DMS153 treated with DMSO at 0.1 percent for 48 hours (cell line): ENCODE measurements around the gene RPS6KA2.

Experiments used
- DNase-seq: peaks from one replicate; lab custom pipeline; 2025; ENCODE audit not compliant: unreplicated experiment; lab: John Stamatoyannopoulos, UW

RPS6KA2 gene

GRCh38 chr6:166616261-166617238 lies 10.5 kb downstream of the RPS6KA2 start:
- DNase-seq = no peak

- DNase-seq = no peak
Measured at GRCh38 chr6:166615059-166615770, 11.8 kb downstream of the RPS6KA2 start.

- DNase-seq = no peak
Measured at GRCh38 chr6:166614589-166614988, 12.5 kb downstream of the RPS6KA2 start.

DNA sequence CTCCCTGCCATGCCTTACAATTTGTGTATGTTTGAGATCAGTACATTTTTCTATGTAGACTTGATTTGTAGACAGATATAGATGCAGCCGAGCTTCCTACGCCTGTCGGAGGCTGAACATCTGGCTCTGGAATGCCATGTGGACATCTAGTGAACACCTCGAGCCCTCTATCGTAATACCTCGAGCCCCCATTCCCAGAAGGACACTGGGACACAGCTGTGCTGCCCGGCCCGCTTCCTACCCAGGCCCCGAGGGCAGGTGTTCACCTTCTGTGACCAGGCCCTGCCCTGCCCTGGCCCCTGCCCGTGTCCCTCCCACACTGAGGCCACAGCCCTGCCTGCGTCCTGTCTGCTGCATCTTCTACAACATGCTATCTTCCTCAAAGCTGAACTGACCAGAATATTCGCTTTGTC lies 12.9 kb downstream of the RPS6KA2 start:
- no peak for DNase-seq

GRCh38 chr6:166613027-166613426 lies 14.0 kb downstream of the RPS6KA2 start:
- DNase-seq = no peak

DNA sequence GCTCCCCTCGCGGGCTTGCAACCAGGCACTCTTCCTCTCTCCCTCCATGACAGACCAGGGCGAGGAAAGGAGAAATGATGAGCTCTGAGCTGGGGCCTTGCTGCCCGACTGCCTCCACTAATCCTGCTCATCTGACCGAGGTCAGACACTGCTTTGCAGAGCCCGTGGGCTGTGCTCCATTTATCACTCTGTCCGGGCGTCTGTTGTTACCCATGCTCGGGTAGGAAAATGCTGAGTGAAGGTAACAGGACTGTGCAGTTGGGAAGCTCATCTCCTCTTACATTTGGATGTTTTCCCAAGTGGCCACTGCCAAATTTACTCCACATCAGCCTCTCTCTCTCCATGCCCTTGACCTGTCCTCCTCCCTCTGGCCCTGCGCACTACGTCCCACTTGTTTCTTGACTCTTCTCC lies 14.6 kb downstream of the RPS6KA2 start:
- no peak for DNase-seq

DNA sequence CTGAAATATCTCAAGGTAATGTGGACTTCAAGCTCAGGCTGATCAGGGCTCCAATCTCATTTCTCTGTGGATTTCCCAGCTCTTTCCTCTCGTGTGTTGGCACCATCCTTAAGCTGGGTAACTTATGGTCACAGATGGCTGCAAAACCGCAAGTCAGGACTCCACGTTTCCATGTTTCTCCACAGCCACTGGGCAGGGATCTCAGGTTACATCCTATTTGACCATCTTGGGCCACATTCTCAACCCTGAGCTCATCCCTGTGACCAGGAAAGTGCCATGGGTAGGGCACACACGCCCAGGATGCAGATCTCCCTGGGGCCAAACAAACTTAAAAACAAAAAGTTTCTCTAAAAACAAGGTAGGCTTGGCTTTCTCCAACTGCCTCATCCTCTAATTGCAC lies 15.4 kb downstream of the RPS6KA2 start:
- DNase-seq = no peak

DNA sequence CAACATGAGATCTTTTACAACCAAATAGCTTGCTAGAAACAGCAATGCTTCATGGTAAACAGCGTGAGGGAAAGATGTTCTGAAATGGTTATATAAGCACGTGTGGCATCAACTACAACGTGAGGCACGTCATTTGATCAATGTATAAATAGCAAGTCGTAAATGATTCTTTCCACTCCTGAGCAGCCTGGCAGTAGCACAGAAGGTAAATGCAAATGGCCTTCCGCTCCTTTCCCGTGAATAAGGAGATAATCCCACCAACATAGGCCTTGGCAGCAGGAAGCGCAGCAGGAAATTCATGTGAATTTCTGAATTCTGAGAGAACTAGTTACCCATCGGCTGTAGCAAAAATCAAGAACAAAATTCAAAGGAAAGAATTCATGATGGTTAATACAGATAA lies 17.0 kb downstream of the RPS6KA2 start:
- no peak for DNase-seq

DNA sequence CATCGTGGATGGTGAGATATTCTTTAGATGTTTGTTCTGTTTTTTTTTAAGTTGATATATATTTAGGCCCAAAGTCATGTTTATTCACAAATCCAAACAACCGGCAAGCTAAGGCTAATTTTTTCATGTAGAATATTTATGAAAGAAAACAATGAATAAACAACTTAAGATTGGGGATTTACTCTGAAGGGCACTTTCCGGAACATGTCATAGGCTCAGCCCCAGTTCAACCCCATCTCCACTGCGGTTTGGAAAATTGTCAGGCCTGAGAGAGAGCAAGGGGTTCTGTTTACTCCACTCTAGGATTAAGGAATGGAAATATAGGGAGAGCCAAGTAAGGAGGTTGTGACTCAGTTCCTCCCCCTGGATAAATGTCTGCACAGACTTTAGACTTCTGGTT lies 18.3 kb downstream of the RPS6KA2 start:
- DNase-seq = no peak

DNA sequence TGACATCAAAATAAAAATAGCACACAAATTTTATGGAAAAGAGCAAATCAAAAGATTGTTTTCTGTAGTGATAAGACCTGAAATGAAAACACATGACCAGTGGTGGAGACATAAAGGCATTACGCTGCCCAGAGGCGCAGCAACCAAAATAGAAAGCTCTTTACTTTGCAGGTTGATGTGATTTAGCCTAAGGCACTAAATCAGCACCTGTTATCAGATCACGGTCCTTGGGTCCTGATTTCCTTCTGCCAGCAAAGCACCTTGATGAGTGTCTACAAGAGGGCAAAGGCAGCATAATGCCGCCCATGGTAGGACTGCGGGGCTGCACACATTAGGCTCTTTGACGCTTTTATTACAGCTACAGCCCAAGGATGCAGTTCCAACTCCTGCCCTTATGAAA lies 21.3 kb downstream of the RPS6KA2 start:
- DNase-seq = no peak

- no peak for DNase-seq
Measured at GRCh38 chr6:166604911-166605310, 22.1 kb downstream of the RPS6KA2 start.

- DNase-seq = no peak
Measured at GRCh38 chr6:166604328-166604727, 22.7 kb downstream of the RPS6KA2 start.

GRCh38 chr6:166603043-166603690 lies 23.9 kb downstream of the RPS6KA2 start:
- DNase-seq = no peak

GRCh38 chr6:166601956-166602355 lies 25.1 kb downstream of the RPS6KA2 start:
- no peak for DNase-seq

- DNase-seq = no peak
Measured at GRCh38 chr6:166600931-166601330, 26.1 kb downstream of the RPS6KA2 start.

DNA sequence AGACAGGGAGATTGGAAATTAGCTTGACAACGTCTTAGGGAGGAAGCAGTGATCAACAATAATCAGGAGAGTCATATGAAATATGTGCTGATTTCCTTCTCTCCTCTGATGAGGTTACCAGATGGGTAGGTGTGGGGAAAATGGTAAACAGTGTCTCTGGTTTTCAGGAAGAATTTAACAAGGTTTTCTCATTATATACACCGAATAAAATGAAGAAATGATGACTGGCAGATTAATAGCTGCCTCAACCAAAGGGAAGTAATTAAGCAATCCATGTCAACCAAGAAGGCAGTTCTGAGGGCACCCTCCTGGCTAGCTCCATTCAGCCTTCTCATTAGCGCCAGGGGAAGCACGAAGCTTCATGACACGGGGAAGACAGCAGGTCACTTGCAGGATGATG lies 27.8 kb downstream of the RPS6KA2 start:
- no peak for DNase-seq

DNA sequence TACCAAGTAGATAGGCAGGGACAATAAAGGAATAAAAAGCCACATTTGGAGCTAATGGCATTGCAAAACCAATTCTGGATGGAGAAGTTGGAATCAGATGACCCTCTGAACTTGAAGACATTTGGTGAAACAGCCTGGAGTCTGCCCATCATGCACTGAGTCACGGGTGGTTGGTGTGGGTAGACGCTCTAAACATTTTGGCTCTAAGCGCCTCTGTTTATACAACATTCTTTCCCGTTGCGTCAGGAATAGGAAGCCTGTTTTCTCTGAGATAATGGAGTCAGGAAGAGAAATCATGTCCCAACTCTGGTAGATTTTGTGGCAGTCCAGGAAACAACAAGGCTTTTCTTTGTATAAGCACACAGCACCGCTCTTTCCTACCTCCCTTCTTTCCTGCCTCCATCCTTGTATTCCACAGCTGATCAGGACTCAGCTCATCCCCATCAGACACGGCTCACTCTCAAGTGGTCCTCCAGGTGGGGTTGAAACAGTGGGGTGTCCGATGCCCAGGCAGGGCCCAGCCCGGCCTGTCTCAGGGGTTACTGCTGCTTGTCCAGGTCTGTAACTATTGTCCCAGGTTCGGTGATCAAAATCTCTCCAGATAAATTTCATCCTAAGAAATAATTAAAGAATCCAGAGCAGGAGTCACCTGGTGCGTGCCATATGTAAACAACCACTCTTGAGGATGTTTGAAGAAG lies 28.5 kb downstream of the RPS6KA2 start:
- no peak for DNase-seq

DNA sequence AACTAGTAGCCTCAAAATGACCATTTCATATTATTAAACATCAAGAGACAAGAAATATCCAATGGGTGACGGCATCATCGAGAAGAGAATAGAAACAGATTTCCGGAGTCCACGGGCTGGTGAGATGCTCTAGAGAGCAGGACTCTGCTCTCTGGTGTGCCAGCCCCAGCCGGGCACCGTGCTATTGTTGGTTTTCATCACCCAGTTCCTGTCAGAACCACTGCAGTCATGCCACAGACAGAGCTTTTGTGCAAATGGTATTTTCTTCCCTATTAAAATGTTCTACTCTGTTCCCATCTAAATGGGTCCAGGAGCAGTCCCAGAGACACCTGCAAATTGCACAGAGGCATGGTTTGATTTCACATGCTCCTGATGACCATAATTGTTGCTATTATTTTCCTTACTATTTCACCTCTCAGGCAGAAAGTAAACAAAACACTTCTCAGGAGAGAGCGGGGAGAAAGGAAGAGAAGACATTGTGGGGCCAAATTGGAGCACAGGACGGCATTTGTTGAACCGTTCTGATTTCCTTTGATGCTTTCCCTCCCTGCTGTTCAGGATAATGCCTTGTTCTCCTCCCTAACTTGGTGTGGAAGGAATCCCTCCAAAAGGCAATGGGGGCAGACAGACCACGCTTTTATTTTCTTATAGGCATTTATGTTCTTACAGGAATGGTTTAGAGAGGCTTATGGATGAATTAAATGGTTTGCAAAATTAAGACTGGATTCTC lies 29.2 kb downstream of the RPS6KA2 start:
- DNase-seq = no peak

GRCh38 chr6:166596776-166597507 lies 30.1 kb downstream of the RPS6KA2 start:
- no peak for DNase-seq

DNA sequence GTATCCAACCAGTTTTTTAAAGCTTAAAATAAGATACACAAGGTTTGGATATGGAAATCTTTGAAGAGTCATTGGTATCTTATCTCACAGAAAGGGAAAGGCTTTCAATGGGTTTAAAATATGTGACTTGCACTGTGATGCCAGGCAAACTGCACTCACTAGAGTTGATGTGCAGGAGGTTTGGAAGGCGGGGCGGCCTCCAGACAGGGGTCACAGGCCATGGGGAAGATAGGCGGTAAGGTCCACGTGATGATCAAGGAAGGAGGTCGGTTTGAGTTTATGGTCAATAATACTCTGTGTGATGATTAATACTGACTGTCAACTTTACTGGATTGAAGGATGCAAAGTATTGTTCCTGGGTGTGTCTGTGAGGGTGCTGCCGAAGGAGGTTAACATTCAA lies 31.1 kb downstream of the RPS6KA2 start:
- DNase-seq = no peak
